ENCODE measurements around the gene RAG1. TPM values are rescaled to one million over a fixed set of nuclear protein-coding genes. Genes with fewer than 3 reads are reported as not detected.

RAG1 gene
- total RNA-seq, 1 experiment from 2014 or later, result 0.11 TPM

DNA sequence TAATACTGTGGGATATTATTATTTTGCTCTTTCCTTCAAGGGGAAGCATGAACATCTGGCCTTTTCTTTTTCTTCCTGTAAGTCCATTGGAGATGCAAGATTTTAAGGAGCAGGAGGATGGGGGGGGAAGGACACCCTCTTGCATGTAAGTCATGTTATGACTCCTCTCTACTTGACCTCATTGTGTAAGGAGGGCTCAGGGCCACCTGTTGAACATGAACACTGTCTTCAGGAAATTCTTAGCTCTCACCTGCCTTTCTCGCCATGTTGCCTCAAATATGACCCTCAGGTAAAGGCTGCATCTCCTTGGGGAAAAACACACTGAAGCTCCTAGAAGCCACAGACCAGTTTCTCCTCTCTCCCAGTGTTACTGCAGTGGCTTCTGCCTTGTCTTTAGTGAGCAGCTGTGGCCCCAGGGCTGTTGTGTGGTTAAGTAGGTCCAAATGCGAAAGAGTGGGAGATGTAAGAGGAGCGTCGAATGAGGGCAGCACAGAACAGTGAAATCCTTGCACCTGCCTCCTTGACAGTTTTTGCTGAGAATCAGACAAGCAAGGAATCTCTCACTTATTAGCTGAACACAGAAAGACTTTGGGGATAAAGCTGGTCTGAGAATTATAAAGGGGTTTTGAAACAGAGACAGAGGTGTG, 1.3 kb upstream of the RAG1 start:
- DNase-seq (ENCODE audit: low spot score), result no peak
- H3K4me3 ChIP-seq (ENCODE audit: low read depth, low read length, poor library complexity, severe bottlenecking), result no peak overlapping the region
- H3K4me1 ChIP-seq (ENCODE audit: insufficient read depth, low read length, poor library complexity, severe bottlenecking), result no peaks in the 10 kb centered on the region
- TF ChIP-seq, protein P1, sequence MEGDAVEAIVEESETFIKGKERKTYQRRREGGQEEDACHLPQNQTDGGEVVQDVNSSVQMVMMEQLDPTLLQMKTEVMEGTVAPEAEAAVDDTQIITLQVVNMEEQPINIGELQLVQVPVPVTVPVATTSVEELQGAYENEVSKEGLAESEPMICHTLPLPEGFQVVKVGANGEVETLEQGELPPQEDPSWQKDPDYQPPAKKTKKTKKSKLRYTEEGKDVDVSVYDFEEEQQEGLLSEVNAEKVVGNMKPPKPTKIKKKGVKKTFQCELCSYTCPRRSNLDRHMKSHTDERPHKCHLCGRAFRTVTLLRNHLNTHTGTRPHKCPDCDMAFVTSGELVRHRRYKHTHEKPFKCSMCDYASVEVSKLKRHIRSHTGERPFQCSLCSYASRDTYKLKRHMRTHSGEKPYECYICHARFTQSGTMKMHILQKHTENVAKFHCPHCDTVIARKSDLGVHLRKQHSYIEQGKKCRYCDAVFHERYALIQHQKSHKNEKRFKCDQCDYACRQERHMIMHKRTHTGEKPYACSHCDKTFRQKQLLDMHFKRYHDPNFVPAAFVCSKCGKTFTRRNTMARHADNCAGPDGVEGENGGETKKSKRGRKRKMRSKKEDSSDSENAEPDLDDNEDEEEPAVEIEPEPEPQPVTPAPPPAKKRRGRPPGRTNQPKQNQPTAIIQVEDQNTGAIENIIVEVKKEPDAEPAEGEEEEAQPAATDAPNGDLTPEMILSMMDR (conservative IDR thresholded peaks at IDR 0.05; ENCODE audit: low read depth, low read length), result no peak
- TF ChIP-seq EZH2 (IDR thresholded peaks at IDR 0.05; ENCODE audit: borderline replicate concordance, low read depth, low read length, poor library complexity, severe bottlenecking), result no peak
- no peaks in the 10 kb centered on the region for H3K9me3 ChIP-seq (ENCODE audit: low read depth, low read length, poor library complexity, severe bottlenecking)
- POLR2A ChIA-PET (ENCODE audit: low non-redundant PET), result no interaction called here
- no TSS peak for BruUV-seq (replicated peaks)
- H3K27ac ChIP-seq (ENCODE audit: low read depth, low read length, poor library complexity, severe bottlenecking), result no peak overlapping the region
- intact Hi-C loops (cut with micrococcal nuclease; ENCODE audit: unreplicated experiment), result no loop called here
- no peaks in the 10 kb centered on the region for H3K36me3 ChIP-seq (ENCODE audit: insufficient read depth, low read length, poor library complexity, severe bottlenecking)
- CTCF ChIA-PET, result interaction anchor here (6.3 kb wide), 1 partner anchor 181 kb away, joined by 115 read pairs; no protein-coding TSS in a partner anchor
- H3K27me3 ChIP-seq (replicated peaks; ENCODE audit: insufficient read depth, low read depth, low read length, poor library complexity), result peaks cover 57% of the 10 kb centered on the region

DNA sequence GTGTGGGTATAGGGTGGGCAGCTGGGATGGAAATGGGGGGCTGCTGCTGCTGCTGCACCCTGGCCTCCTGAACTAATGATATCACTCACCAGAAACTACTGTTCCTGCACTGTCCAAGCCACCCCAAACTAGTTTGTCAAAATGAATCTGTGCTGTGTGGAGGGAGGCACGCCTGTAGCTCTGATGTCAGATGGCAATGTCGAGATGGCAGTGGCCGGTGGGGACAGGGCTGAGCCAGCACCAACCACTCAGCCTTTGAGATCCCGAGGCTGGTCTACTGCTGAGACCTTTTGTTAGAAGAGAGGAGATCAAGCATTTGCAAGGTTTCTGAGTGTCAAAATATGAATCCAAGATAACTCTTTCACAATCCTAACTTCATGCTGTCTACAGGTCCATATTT, 1.3 kb downstream of the RAG1 start:
- ChIA-PET CTCF (no interaction called here), POLR2A (ENCODE audit: low non-redundant PET) (no interaction called here)
- Histone ChIP-seq H3K4me3 (ENCODE audit: low read depth, low read length, poor library complexity, severe bottlenecking) (no peak overlapping the region), H3K4me1 (ENCODE audit: insufficient read depth, low read length, poor library complexity, severe bottlenecking) (no peaks in the 10 kb centered on the region), H3K27me3 (replicated peaks; ENCODE audit: insufficient read depth, low read depth, low read length, poor library complexity) (peaks cover 83% of the 10 kb centered on the region), H3K27ac (ENCODE audit: low read depth, low read length, poor library complexity, severe bottlenecking) (no peak overlapping the region), H3K36me3 (ENCODE audit: insufficient read depth, low read length, poor library complexity, severe bottlenecking) (no peaks in the 10 kb centered on the region), H3K9me3 (ENCODE audit: low read depth, low read length, poor library complexity, severe bottlenecking) (no peaks in the 10 kb centered on the region)
- TF ChIP-seq, protein P1 (conservative IDR thresholded peaks at IDR 0.05; ENCODE audit: low read depth, low read length), result no peak
- TF ChIP-seq EZH2 (IDR thresholded peaks at IDR 0.05; ENCODE audit: borderline replicate concordance, low read depth, low read length, poor library complexity, severe bottlenecking), result no peak
- intact Hi-C loops (cut with micrococcal nuclease; ENCODE audit: unreplicated experiment), result no loop called here
- no peak for DNase-seq (ENCODE audit: low spot score)
- no TSS peak for BruUV-seq (replicated peaks)

DNA sequence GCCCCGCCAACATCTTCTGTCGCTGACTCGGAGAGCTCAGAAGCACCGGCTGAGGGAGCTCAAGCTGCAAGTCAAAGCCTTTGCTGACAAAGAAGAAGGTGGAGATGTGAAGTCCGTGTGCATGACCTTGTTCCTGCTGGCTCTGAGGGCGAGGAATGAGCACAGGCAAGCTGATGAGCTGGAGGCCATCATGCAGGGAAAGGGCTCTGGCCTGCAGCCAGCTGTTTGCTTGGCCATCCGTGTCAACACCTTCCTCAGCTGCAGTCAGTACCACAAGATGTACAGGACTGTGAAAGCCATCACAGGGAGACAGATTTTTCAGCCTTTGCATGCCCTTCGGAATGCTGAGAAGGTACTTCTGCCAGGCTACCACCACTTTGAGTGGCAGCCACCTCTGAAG, 6.7 kb downstream of the RAG1 start:
- no peaks in the 10 kb centered on the region for H3K36me3 ChIP-seq (ENCODE audit: insufficient read depth, low read length, poor library complexity, severe bottlenecking)
- ChIA-PET POLR2A (ENCODE audit: low non-redundant PET) (no interaction called here), CTCF (interaction anchor here (1.8 kb wide), 1 partner anchor 10 kb away, joined by 4 read pairs; no protein-coding TSS in a partner anchor)
- peaks cover 14% of the 10 kb centered on the region for H3K4me1 ChIP-seq (ENCODE audit: insufficient read depth, low read length, poor library complexity, severe bottlenecking)
- DNase-seq (ENCODE audit: low spot score), result no peak
- no peak overlapping the region for H3K4me3 ChIP-seq (ENCODE audit: low read depth, low read length, poor library complexity, severe bottlenecking)
- no TSS peak for BruUV-seq (replicated peaks)
- TF ChIP-seq, protein P1 (conservative IDR thresholded peaks at IDR 0.05; ENCODE audit: low read depth, low read length), result no peak
- no peak for TF ChIP-seq EZH2 (IDR thresholded peaks at IDR 0.05; ENCODE audit: borderline replicate concordance, low read depth, low read length, poor library complexity, severe bottlenecking)
- no peaks in the 10 kb centered on the region for H3K9me3 ChIP-seq (ENCODE audit: low read depth, low read length, poor library complexity, severe bottlenecking)
- peaks cover 82% of the 10 kb centered on the region for H3K27me3 ChIP-seq (replicated peaks; ENCODE audit: insufficient read depth, low read depth, low read length, poor library complexity)
- no peak overlapping the region for H3K27ac ChIP-seq (ENCODE audit: low read depth, low read length, poor library complexity, severe bottlenecking)
- intact Hi-C loops (cut with micrococcal nuclease; ENCODE audit: unreplicated experiment), result no loop called here
